Left lung (tissue), 10 donors: ENCODE data around the gene THRAP3. TPM values are rescaled to one million over a fixed set of nuclear protein-coding genes. Genes with fewer than 3 reads are reported as not detected.
A peak's percentile ranks its signal among the peaks of the same experiment; 100 is the strongest.

Experiments used
- ATAC-seq: fragments of 200-7000 bp; cut with Tn5 transposase; one replicate; pipeline ENCODE4 v1.9.1; 2020; ENCODE audit warnings: moderate library complexity
- DNase-seq, 4 donors: peaks; one replicate each; pipeline ENCODE4 v3.0.0-alpha.2; 2013 to 2020
- H3K27ac ChIP-seq, 2 donors: fragments of 200-600 bp; sonication (generic) in 1 of 2; one replicate each; pipeline versions ENCODE4 v1.5.0 to v1.8.0; 2020 to 2021
- H3K27me3 ChIP-seq, 2 donors: fragments of 200-600 bp; sonication (generic) in 1 of 2; one replicate each; pipeline versions ENCODE4 v1.5.0 to v1.8.0; 2020 to 2021
- H3K36me3 ChIP-seq, 2 donors: fragments of 200-600 bp; sonication (generic) in 1 of 2; one replicate each; pipeline versions ENCODE4 v1.5.0 to v1.8.0; 2020 to 2021
- H3K4me1 ChIP-seq, 2 donors: fragments of 200-600 bp; one replicate each; pipeline ENCODE4 v1.8.0; 2021
- H3K4me3 ChIP-seq, 2 donors: fragments of 200-600 bp; sonication (generic) in 1 of 2; one replicate each; pipeline versions ENCODE4 v1.5.0 to v1.8.0; 2020 to 2021; ENCODE audit warnings: mild to moderate bottlenecking in 1 of 2
- H3K9me3 ChIP-seq, 2 donors: fragments of 200-600 bp; sonication (generic) in 1 of 2; one replicate each; pipeline versions ENCODE4 v1.5.0 to v1.8.0; 2020 to 2021
- CTCF ChIP-seq, 2 donors: fragments of 200-600 bp; sonication (generic) in 1 of 2; IDR thresholded peaks; one replicate each; pipeline versions ENCODE4 v1.5.0 to v1.8.0; 2021; ENCODE audit warnings: antibody characterized with exemption in 2 of 2
- intact Hi-C, 2 donors: fragments of 100-400 bp; cut with DNase I; formaldehyde crosslinking; loops; one replicate each; pipeline versions ENCODE4 v1.11.2 to v1.14.2; 2022
- polyA plus RNA-seq, 6 donors: library from polyadenylated mRNA; unstranded; fragments of 120-200 nt; gene quantifications; one replicate each; pipeline ENCODE4 v1.2.1, GENCODE V29; 2013; ENCODE audit not compliant: insufficient read length in 6 of 6
- total RNA-seq, 2 donors: library from RNA; stranded (reverse); fragmentation: NEBNext Ultra II Directional; extraction: Animal tissue kit (Norgen Biotek cat#: 25700); gene quantifications; one replicate each; pipeline ENCODE4 v1.2.1, GENCODE V29; 2021
- donor health status: DM: no; HTN: yes; CAD: no.
- donor health status: DM: no; HTN: no; CAD: no.

THRAP3 gene
- total and polyA plus RNA-seq, 8 donors: 86.2 to 167 (median 145) TPM

GRCh38 chr1:36285443-36286101 is 61.3 kb downstream of the THRAP3 start:
- Histone ChIP-seq H3K27ac (no peak overlapping the region), H3K4me3 (no peak overlapping the region), H3K4me1 (peaks cover 0 to 10% of the 10 kb centered on the region in 2 donors), H3K27me3 (no peaks in the 10 kb centered on the region), H3K36me3 (peaks cover 4 to 89% of the 10 kb centered on the region in 2 donors), H3K9me3 (no peaks in the 10 kb centered on the region)
- peak; percentile 94 for ATAC-seq
- peak in 2 of 4 donors; percentile 69 to 89 for DNase-seq
- intact Hi-C loops: loop anchor here in 1 of 2 donors (10.0 kb wide), 1 partner anchor 131 kb away; the partner anchor contains the start of gene MAP7D1
- peak; percentile 60 to 68 for TF ChIP-seq CTCF (IDR thresholded peaks at IDR 0.05)

GRCh38 chr1:36286802-36287201 is 62.6 kb downstream of the THRAP3 start:
- DNase-seq (no peak), ATAC-seq (no peak)
- Histone ChIP-seq H3K27ac (no peak overlapping the region), H3K4me3 (no peak overlapping the region), H3K9me3 (no peaks in the 10 kb centered on the region), H3K4me1 (peaks cover 0 to 10% of the 10 kb centered on the region in 2 donors), H3K27me3 (no peaks in the 10 kb centered on the region), H3K36me3 (peaks cover 4 to 93% of the 10 kb centered on the region in 2 donors)
- intact Hi-C loops: loop anchor here in 1 of 2 donors (10.0 kb wide), 1 partner anchor 132 kb away; the partner anchor contains the start of gene MAP7D1
- TF ChIP-seq CTCF (IDR thresholded peaks at IDR 0.05): no peak

GRCh38 chr1:36287595-36287994 is 63.4 kb downstream of the THRAP3 start:
- TF ChIP-seq CTCF (IDR thresholded peaks at IDR 0.05): no peak
- Histone ChIP-seq H3K27ac (no peak overlapping the region), H3K4me1 (peaks cover 0 to 10% of the 10 kb centered on the region in 2 donors), H3K4me3 (no peak overlapping the region), H3K36me3 (peaks cover 4 to 93% of the 10 kb centered on the region in 2 donors), H3K9me3 (no peaks in the 10 kb centered on the region), H3K27me3 (no peaks in the 10 kb centered on the region)
- DNase-seq: no peak
- no peak for ATAC-seq
- intact Hi-C loops: loop anchor here in 1 of 2 donors (10.0 kb wide), 1 partner anchor 133 kb away; the partner anchor contains the start of gene MAP7D1

GRCh38 chr1:36295390-36295789 is 71.1 kb downstream of the THRAP3 start:
- no peak overlapping the region for H3K27ac ChIP-seq
- TF ChIP-seq CTCF (IDR thresholded peaks at IDR 0.05): no peak
- intact Hi-C loops: no loop called here
- peaks cover 3 to 13% of the 10 kb centered on the region in 2 donors for H3K4me1 ChIP-seq
- no peak overlapping the region for H3K4me3 ChIP-seq
- peaks cover 0 to 90% of the 10 kb centered on the region in 2 donors for H3K36me3 ChIP-seq
- H3K27me3 ChIP-seq: no peaks in the 10 kb centered on the region
- H3K9me3 ChIP-seq: no peaks in the 10 kb centered on the region
- ATAC-seq (no peak), DNase-seq (no peak)

- peak; percentile 10 for ATAC-seq
- Histone ChIP-seq H3K27ac (no peak overlapping the region), H3K9me3 (no peaks in the 10 kb centered on the region), H3K4me3 (no peak overlapping the region), H3K4me1 (peaks cover 3 to 22% of the 10 kb centered on the region in 2 donors), H3K36me3 (peaks cover 0 to 89% of the 10 kb centered on the region in 2 donors), H3K27me3 (no peaks in the 10 kb centered on the region)
- intact Hi-C loops: no loop called here
- no peak for DNase-seq
- no peak for TF ChIP-seq CTCF (IDR thresholded peaks at IDR 0.05)
These were observed 72.8 kb downstream of the THRAP3 start for GRCh38 chr1:36297062-36297461.
